ENCODE data around the gene GLO1.
"Not testable (repeated sequence)": the region's sequence is repeated elsewhere in the genome, so short reads cannot be mapped to it uniquely, and the experiment has no call there.

GLO1 gene

DNA sequence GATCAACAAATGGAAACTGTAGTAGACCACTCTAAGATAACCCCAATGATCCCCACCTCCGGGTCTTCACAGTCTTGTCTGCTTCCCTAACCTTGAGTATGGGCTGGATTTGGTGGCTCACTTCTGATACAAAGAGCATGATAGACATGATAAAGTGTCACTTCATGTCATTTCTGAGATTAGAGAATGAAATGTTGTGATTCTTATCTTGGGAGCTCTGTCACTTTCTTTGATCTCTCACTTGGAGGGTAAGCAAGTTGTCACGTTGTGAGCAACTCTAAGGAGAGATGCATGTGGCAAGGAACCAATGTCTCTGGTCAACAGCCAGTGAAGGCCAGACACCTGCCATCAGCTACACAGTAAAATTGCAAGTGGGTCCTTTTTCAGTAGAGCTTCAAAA is 3.0 kb upstream of the GLO1 start:
- DNase-seq (ENCODE audit: low read depth in 2 of 2): no peak

DNA sequence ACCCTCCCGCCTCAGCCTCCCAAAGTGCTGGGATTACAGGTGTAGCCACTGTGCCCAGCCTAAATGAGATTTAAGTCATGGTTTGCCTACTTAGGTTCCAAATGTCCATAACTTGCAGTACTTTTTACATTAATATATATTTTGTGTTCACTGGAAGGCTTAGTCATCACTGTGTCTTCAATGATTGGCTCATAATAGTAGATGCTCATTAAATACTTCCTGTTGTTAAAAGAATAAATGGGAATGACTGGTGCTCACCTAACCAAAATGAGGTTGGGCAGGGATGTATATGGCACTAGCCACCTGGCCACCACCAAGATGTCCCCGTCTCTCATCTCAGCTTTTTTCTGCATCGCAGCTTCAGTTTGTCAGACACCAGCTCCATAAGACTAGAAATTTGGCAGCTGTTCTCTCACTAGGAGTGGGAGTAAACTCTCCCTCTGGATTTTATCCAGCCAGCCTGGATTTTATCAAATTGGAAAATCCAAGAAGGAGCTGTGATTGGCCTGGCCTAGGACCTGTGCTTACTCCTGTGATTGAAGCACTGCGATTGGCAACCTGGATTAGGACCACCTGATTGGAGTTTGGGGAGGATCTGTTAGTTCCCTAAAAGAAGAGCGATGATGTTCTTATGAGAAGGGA is 1.1 kb upstream of the GLO1 start:
- DNase-seq (ENCODE audit: low read depth in 2 of 2): no peak

DNA sequence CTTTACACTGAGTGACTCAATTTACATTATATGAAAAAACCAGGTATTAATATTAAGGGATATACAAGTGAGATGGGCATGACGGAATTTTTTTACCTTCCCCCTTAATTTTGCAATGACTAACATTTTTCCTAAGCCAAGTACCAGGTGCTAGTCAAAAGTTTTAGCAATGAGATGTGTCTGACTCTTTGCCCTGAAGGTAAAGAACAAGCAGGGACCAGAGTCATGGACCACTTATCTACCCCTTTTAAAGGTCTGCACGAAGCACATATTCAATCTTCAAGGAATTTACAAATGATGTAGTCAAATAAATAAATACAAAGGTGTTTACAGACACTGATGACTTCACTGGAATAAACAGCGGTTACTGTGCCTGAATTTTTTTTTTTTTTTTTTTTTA is 1.4 kb downstream of the GLO1 start:
- DNase-seq (ENCODE audit: low read depth in 2 of 2): no peak

- not testable (repeated sequence) for DNase-seq (ENCODE audit: low read depth in 2 of 2)
Observed at GRCh38 chr6:38699702-38700101, 3.2 kb downstream of the GLO1 start.

GRCh38 chr6:38697846-38698245 is 5.1 kb downstream of the GLO1 start:
- DNase-seq (ENCODE audit: low read depth in 2 of 2): no peak

DNA sequence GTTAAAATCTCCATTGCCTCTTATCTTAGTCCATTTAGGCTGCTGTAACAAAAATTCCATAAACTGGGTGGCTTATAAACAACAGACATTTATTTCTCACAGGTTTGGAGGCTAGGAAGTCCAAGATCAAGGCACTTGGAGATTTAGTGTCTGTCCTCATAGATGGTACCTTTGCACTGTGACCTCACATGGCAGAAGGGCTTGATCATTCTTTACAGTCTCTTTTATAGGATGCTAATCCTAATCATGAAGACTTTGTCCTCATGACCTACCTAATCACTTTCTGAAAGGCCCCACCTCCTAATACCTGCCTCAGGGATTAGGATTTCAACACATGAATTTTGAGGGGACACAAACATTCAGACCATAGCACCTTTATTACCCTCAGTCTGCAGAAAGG is 6.6 kb downstream of the GLO1 start:
- DNase-seq (ENCODE audit: low read depth in 2 of 2): no peak

DNA sequence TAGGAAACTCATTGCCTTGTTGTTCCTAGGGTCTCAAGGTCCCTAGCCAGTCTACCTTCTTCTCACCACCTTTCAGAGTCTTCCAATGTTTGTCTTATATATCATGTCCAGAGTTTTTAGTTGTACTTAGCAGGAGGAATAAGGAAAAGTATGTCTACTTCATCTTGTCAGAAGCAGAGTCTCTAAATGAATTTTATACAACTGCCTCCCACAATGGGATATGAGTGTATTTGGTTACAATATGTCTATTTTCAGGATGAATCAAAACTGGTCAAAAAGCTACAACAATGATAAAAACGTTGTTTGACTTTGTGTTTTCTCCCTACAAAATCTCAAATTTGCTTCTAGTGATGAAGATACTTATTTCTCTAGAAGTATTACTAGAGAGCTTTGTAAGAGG is 7.0 kb downstream of the GLO1 start:
- DNase-seq (ENCODE audit: low read depth in 2 of 2): no peak

DNA sequence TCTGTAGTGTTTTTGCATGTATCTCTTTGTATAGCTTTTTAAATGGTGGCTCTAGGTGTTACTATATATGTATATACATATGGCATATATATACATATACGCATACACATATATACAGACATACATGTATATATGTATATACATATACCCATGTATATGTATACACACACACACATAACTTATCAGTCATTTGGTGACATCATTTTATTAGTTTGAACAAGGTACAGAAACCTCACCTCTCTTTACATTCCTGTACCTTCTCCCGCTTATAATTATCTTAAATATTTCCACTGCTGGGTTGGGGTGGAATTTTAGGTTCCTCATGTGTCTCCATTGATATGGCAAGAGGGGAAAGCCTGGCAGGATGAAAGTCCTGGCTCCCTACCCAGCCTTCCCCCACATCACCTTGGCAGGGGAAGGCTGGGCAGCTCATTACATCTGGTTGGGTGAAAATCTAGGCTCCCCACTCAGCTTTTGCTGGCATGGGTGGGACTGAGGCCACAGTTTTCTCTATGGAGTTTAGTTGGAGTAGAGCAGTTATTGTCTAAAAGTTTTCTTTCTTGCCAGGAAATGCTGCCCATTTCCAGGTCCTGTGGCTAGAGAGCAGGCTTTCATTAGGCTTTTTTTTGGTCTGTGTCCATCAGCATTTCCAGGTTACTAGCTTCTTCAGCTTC is 7.6 kb downstream of the GLO1 start:
- DNase-seq (ENCODE audit: low read depth in 2 of 2): no peak

GRCh38 chr6:38688579-38689087 is 14.3 kb downstream of the GLO1 start:
- no peak for DNase-seq (ENCODE audit: low read depth in 2 of 2)

GRCh38 chr6:38687549-38687948 is 15.4 kb downstream of the GLO1 start:
- DNase-seq (ENCODE audit: low read depth in 2 of 2): no peak

GRCh38 chr6:38687043-38687353 is 15.9 kb downstream of the GLO1 start:
- DNase-seq (ENCODE audit: low read depth in 2 of 2): no peak

DNA sequence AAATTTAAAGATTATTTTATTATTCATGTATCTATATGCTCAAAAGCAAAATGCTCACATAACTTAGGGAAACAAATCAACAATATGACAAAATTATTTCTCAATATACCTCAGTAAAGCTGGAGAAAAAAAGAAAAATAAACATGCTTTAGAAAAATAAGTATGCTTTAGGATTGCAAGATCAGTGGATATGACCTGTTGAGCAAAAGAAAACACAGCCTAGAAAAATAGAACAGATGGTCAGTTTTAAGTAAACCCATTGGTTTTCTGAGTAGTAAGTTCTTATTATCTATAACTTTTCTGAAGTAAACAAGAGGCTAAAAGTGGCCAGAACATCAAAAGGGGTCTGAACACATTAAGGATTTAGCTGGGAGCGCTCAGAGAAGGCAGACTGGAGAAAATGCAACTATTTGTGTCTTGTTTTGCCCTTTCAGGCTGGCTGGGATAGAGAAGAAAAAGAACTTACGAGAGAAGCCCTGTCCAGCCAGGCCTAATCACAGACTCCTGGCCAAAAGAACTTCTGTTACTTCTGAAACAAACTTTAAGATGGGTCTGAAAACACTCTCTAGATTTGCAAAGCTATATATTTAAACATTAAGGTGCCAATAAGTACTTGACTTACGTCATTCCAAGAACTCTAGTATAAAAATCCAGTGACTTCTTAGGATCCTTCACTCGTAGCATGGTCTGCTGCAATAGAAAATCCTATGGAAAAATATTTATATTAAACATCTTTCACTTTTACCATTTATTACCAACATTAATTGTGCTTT is 16.5 kb downstream of the GLO1 start:
- DNase-seq (ENCODE audit: low read depth in 2 of 2): no peak

DNA sequence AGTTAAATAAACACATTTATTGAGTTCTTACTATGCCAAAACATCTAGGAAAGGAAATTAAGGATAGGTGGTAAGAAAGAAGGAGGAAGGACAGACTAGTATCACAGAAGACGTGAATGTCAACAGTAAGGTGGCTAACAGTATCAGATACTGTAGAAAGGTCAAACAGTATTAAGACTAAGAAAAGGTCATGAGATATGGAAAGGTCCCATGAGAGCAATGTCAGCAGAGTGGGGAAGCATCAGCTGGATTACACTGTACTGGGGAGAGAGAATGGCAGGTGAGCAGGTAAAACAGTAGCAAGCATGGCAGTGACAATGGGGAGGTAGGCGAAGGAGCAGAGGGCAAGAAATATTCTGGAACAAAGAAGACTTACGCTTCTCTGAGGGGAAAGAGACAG is 18.0 kb downstream of the GLO1 start:
- no peak for DNase-seq (ENCODE audit: low read depth in 2 of 2)

DNA sequence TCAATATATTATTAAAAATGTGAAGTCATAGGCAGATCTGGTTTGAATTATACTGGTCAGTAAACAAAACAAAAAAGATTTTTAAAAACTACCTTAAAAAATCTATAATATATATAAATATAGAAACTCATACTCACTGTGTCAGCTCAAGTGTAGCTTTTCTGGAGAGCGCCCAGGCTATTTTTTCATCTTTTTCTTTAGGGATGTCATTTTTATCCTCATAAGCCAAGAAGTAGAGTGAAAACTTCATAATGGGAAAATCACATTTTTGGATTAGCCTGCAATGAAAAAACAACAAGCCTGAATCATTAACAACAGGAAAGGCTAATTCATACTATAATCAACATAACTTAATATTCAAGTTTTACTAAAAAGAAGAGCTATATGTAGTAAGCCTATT is 18.7 kb downstream of the GLO1 start:
- no peak for DNase-seq (ENCODE audit: low read depth in 2 of 2)

GRCh38 chr6:38681850-38682249 is 21.1 kb downstream of the GLO1 start:
- DNase-seq (ENCODE audit: low read depth in 2 of 2): no peak

- DNase-seq (ENCODE audit: low read depth in 2 of 2): no peak
Observed at GRCh38 chr6:38679668-38680067, 23.3 kb downstream of the GLO1 start.

DNA sequence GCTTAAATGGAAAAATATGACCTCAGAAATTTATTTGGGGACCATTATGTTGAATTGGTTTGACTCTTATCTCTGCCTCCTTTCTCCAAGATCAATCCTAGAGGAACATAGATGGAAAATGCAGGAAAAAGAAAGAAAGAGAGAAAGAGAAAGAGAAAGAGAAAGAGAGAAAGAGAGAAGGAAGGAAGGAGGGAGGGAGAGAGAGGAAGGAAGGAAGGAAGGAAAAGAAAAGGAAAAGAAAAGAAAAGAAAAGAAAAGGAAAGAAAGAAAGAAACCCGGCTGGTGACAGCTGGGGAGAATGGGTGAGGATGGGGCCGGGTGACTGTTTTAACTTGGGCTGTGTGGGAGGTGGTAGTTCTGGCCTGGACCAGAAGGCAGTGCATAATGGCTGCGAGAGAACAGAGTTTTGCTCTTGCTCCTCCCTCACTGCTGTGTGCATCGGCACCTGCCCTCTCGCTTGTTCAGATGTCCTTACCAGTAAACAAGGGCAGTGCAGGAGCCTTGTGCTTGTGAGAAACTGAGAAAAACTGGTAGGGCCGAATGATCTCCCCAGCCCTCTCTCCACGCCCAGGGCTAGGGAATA is 24.7 kb downstream of the GLO1 start:
- no peak for DNase-seq (ENCODE audit: low read depth in 2 of 2)

GRCh38 chr6:38676974-38677544 is 25.9 kb downstream of the GLO1 start:
- no peak for DNase-seq (ENCODE audit: low read depth in 2 of 2)

- no peak for DNase-seq (ENCODE audit: low read depth in 2 of 2)
Observed at GRCh38 chr6:38676236-38676973, 26.5 kb downstream of the GLO1 start.

DNA sequence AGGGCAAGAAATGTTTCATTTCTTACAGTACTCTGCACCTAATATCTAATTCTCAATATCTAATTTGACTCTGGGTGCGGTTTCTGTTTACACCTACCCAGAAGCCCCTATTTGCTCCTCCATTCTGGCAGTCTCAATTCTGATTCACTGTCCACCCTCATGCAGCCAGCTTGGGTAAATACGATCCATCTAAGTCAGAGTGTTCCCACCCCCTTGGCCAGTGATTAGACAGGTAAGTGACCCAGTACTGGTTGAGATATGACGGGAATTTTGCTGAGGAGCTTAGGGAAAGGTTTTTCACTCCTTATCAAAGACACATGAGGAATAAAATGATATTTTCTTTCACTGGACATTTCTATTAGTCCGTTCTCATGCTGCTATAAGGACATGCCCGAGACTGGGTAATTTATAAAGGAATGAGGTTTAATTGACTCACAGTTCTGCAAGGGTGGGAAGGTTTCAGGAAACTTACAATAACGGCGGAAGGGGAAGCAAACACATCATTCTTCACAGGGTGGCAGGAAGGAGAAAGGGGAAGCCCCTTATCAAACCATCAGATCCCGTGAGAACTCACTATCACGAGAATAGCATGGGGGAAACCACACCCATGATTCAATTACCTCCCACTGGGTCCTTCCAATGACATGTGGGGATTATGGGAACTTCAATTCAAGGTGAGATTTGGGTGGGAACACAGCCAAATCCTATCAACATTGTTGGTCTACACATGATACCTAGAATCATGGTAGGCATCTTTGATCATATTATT is 29.4 kb downstream of the GLO1 start:
- DNase-seq (ENCODE audit: low read depth in 2 of 2): no peak

Measured in fibroblast of skin of left biceps (primary cell).